HG03442 (cell line): ENCODE data around the gene ZNF260.
"Not testable (repeated sequence)": the region's sequence is repeated elsewhere in the genome, so short reads cannot be mapped to it uniquely, and the experiment has no call there.

Experiments used
- ATAC-seq: cut with Tn5 transposase; IDR thresholded peaks from one replicate; pipeline ENCODE4 v1.9.1; 2021; ENCODE audit warnings: mild to moderate bottlenecking, moderate library complexity; ENCODE audit not compliant: unreplicated experiment

The ZNF260 gene

DNA sequence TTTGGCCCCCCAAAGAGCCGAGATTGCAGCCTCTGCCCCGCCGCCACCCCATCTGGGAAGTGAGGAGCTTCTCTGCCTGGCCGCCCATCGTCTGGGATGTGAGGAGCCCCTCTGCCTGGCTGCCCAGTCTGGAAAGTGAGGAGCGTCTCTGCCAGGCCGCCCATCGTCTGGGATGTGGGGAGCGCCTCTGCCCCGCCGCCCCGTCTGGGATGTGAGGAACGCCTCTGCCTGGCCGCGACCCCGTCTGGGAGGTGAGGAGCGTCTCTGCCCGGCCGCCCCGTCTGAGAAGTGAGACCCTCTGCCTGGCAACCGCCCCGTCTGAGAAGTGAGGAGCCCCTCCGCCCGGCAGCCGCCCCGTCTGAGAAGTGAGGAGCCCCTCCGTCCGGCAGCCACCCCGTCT is 37.2 kb downstream of the ZNF260 start:
- ATAC-seq, result not testable (repeated sequence)

DNA sequence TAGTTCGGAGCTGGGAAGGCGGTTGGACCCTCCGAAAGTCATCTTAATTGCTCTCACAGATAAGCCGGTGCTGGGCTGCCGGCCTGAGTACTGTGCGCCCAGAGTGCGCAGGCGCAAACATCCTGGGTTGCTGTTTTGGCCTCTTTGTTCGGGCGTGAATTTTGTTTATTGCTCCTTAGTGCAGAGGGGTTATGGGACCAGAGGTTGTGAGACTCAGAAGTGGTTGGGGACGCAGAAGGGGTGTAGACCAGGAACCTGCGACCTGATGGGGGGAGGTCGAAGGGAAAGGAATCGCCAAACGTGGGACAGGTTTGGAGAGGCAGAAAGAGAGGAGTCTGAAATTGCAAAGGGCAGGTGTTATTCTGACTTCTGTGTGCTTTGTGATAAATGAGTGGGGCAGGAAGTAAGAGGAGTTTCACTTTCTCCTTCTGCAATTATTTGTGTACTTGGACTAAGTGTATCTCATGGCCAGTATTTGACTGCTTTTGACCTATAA is 38.1 kb downstream of the ZNF260 start:
- ATAC-seq, result peak; percentile 46

DNA sequence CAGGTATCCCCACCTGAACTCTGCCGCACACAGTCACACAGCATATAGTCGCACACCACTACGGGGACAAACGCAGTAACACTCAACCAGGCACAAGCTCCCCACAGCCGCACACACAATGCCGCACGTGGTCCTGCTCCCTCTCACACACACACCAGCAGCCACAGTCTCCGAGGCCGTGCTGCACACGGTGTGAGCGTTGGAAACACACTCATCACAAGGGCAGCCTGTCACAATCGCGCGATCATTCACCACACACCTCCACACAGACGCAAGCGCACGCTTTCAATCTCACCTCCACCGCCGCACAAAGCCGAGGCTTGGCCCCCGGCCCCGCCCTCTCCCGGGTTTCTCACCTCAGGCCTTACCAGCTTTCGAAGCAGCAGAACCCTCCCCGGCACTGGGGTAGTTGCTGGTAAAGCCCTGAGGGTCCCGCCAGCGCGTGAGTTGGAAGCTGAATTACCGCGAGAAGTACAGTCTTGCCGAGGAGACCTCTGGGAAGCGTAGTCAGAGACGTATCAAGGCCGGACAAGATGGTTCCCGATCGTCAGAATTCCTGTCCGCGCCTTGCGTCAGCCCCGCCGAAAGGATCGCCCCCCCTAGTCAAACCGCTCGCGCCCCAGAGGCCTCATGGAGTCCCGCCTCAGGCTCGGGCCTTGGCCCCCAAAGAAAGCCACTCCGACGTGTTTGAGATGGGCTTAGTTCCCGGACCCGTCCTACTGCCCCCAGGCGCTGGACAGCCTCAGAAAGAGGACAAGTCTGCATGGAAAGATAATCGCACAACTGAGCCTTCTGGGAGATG is 38.8 kb downstream of the ZNF260 start, which contains the start of gene ZNF566:
Gene ZNF566, minus strand, starts transcription at position 444 of the 802 bp plus-strand sequence. CDS start 13,004 bp downstream, outside the sequence.
- ATAC-seq, result peak; percentile 84

DNA sequence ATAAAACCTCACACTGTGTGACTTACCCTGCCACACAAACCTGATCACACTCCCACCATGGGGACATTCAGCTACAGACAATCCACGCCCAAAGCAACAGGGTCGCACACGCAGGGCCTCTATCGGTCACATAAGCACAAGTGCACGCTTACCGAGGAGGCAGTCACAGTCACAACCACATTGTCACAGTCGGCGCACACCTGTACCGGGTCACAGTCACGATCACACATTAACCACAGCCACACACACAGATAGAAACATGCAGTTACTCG is 39.3 kb downstream of the ZNF260 start:
- ATAC-seq, result peak; percentile 12

DNA sequence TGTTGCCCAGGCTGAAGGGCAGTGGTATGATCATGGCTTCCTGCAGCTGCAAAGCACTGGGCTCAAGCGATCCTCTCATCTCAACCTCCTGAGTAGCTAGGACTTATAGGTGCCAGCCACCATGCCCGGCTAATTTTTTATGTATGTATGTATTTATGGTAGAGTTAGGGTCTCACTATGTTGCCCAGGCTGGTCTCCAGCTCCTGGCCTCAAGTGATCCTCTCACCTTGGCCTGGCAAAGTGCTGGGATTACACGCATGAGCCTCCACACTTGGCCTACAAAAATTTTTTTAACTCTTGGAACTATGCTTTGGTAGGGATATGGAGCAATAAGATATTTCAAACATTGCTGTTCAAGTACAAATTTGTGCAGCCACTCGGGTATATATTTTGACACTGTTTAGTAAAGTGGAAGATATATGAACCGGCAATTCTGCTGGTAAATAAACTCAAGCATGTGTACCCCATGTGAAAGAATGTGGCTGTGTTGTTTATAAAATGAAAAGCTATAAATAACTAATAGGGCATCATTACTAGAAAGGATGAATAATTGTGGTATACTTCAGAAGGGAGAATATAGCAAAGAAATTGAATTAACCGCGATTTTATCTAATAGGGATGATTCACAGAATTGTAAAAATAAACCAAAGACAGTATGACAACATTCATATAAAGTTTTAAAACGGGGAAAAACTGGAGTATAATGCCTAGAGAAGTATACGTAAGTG is 39.8 kb downstream of the ZNF260 start:
- no peak for ATAC-seq

DNA sequence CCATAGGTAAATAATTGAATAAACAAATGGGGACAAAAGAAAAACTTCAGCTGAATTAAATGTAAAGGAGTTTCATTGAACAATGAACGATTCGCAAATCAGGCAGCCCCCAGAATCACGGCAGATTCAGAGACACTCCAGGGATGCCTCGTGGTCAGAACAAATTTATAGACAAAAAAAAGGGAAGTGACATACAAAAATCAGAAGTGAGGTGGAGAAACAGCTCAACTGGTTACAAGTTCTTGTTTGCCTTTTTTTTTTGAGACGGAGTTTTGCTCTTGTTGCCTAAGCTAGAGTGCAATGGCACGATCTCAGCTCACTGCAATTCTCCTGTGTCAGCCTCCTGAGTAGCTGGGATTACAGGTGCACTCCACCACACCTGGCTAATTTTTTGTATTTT is 44.4 kb downstream of the ZNF260 start:
- no peak for ATAC-seq

DNA sequence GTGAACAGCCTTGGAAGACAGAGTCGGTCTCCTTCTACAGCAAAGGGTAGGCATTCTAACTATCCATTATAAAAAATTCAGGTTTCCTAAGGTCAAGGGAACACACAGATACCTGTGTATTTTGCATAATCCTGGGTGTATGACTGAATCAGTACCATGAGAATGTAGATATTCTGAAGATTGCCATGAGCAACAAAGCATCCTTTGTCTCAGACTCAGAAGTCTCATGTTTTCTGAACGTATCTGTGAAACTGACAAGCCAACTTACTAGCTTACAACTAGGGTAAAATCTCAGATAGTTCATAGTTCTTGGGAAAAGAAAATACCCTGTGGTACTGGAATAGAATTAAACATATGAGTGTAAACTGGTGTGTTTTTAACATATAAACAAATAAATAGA is 45.2 kb downstream of the ZNF260 start:
- ATAC-seq, result no peak
